ENCODE results near the gene CCNL2.

The CCNL2 gene

GRCh38 chr1:1340791-1341548 is 58.2 kb downstream of the CCNL2 start:
- DNase-seq = no peak

GRCh38 chr1:1340185-1340584 is 59.0 kb downstream of the CCNL2 start:
- no peak for DNase-seq

GRCh38 chr1:1338278-1338677 is 60.9 kb downstream of the CCNL2 start:
- DNase-seq = no peak

GRCh38 chr1:1337793-1338147 is 61.4 kb downstream of the CCNL2 start:
- no peak for DNase-seq

GRCh38 chr1:1336931-1337792 is 62.0 kb downstream of the CCNL2 start:
- no peak for DNase-seq

- DNase-seq = no peak
These were observed 62.7 kb downstream of the CCNL2 start for GRCh38 chr1:1336446-1336845.

- no peak for DNase-seq
These were observed 63.3 kb downstream of the CCNL2 start for GRCh38 chr1:1335792-1336248.
